Fibroblast of lung (primary cell): ENCODE data around the gene PRPF38A.

Source experiments
- EZH2 ChIP-seq: IDR thresholded peaks from 2 replicates; pipeline ENCODE4 v1.5.1; 2012; ENCODE audit warnings: low read length, control low read depth, mild to moderate bottlenecking; ENCODE audit errors: missing control alignments
- TF ChIP-seq, protein P1 (sequence below), 2 donors: IDR thresholded peaks in 1 of 2; conservative IDR thresholded peaks in 1 of 2; 1 replicate in 1 of 2; 2 replicates in 1 of 2; pipeline ENCODE4 v1.5.1; 2011 to 2012; ENCODE audit warnings: low read length in 2 of 2, control low read depth in 1 of 2, inconsistent platforms in 1 of 2, low read depth in 1 of 2, mild to moderate bottlenecking in 1 of 2

DNA sequence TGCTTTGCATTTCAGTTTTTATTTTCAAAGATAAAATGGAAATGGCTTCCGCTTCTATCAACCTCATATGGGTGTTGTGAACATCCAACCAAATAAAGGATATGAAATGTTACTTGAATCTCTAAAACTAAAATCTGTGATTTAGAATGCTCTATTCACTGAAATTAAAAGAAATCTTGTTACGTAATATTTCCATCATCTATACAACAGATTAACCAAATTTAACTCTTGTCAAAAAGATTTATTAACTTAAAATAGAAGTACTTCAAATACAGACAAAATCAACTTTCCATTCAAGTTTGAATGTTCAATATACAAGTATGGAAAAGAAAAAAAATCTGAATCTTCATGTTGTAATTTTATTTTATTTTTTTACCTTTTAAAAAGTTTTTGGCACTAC is 18.7 kb downstream of the PRPF38A start:
- TF ChIP-seq, protein P1, sequence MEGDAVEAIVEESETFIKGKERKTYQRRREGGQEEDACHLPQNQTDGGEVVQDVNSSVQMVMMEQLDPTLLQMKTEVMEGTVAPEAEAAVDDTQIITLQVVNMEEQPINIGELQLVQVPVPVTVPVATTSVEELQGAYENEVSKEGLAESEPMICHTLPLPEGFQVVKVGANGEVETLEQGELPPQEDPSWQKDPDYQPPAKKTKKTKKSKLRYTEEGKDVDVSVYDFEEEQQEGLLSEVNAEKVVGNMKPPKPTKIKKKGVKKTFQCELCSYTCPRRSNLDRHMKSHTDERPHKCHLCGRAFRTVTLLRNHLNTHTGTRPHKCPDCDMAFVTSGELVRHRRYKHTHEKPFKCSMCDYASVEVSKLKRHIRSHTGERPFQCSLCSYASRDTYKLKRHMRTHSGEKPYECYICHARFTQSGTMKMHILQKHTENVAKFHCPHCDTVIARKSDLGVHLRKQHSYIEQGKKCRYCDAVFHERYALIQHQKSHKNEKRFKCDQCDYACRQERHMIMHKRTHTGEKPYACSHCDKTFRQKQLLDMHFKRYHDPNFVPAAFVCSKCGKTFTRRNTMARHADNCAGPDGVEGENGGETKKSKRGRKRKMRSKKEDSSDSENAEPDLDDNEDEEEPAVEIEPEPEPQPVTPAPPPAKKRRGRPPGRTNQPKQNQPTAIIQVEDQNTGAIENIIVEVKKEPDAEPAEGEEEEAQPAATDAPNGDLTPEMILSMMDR (conservative IDR thresholded peaks at IDR 0.05 in 1 of 2, IDR thresholded peaks at IDR 0.05 in 1 of 2; ENCODE audit: low read depth in 1 of 2, low read length in 2 of 2), result no peak
- TF ChIP-seq EZH2, result no peak
